Right lobe of liver (tissue), 4 donors: ENCODE results near the gene PDE4B.

Experiments used
- POLR2A ChIP-seq: fragments of 450-650 bp; IDR thresholded peaks from one replicate; pipeline ENCODE4 v1.6.1; 2017; ENCODE audit warnings: antibody characterized with exemption, mild to moderate bottlenecking
- TF ChIP-seq, protein P1 (sequence below), 4 donors: fragments of 200-600 bp in 3 of 4; fragments of 450-650 bp in 1 of 4; IDR thresholded peaks; one replicate each; pipeline versions ENCODE4 v1.5.1 to v1.8.0; 2016 to 2022; ENCODE audit warnings: antibody characterized with exemption in 4 of 4, mild to moderate bottlenecking in 2 of 4
- donor health status: DM: no; HTN: no; CAD: no.
- donor health status: DM: no; HTN: no; CAD: no.
- donor health status: DM: no; HTN: yes; CAD: no.

DNA sequence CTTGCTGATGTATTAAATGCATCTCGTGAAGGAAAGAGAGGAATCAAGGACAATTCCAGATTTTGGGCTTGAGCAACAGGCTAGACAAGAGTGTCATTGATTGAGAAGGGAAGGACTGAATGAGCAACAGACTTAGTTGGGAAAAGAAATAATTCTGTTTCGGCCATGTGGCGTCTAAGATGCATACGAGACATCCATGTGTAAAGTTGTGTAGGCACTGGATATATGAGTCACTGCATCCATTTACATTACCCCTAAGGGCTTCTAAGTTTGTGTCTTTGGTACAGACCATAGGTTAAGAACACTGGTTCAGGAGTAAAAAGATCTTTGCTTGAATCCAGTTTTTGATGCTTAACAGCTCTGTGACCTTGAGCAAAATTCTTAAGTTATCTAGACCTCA is 434.3 kb downstream of the PDE4B start:
- TF ChIP-seq POLR2A: no peak
- TF ChIP-seq, protein P1, sequence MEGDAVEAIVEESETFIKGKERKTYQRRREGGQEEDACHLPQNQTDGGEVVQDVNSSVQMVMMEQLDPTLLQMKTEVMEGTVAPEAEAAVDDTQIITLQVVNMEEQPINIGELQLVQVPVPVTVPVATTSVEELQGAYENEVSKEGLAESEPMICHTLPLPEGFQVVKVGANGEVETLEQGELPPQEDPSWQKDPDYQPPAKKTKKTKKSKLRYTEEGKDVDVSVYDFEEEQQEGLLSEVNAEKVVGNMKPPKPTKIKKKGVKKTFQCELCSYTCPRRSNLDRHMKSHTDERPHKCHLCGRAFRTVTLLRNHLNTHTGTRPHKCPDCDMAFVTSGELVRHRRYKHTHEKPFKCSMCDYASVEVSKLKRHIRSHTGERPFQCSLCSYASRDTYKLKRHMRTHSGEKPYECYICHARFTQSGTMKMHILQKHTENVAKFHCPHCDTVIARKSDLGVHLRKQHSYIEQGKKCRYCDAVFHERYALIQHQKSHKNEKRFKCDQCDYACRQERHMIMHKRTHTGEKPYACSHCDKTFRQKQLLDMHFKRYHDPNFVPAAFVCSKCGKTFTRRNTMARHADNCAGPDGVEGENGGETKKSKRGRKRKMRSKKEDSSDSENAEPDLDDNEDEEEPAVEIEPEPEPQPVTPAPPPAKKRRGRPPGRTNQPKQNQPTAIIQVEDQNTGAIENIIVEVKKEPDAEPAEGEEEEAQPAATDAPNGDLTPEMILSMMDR (IDR thresholded peaks at IDR 0.05): no peak
